ENCODE measurements around the gene MTX1. TPM values are rescaled to one million over a fixed set of nuclear protein-coding genes. Genes with fewer than 3 reads are reported as not detected.
"Not testable (repeated sequence)": the region's sequence is repeated elsewhere in the genome, so short reads cannot be mapped to it uniquely, and the experiment has no call there.

Gene MTX1
- total and polyA plus RNA-seq, 2 experiments from 2014 or later = 77.7 to 106 TPM

DNA sequence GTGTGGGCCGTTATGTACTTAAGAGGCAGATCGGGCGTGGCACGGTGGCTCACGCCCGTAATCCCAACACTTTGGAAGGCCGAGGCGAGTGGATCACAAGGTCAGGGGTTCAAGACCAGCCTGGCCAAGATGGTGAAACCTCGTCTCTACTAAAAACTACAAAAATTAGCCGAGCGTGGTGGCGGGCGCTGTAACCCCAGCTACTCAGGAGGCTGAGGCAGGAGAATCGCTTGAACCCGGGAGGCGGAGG is 14.6 kb upstream of the MTX1 start:
- Histone ChIP-seq H3F3A (replicated peaks; ENCODE audit: low read depth) (peaks cover 33% of the 10 kb centered on the region), H3K4me2 (peak overlapping the region; percentile 91), H3K36me3 (ENCODE audit: insufficient read depth) (peaks cover 22% of the 10 kb centered on the region), H4K20me1 (replicated peaks; ENCODE audit: insufficient read depth) (peaks cover 12% of the 10 kb centered on the region), H3K79me2 (replicated peaks; ENCODE audit: insufficient read depth) (peaks cover 29% of the 10 kb centered on the region), H3K4me3 (peak overlapping the region; percentile 99), H3K27ac (ENCODE audit: low read depth) (peak overlapping the region; percentile 96), H3K4me1 (ENCODE audit: insufficient read depth) (peaks cover 21% of the 10 kb centered on the region)
- not testable (repeated sequence) for ATAC-seq; H3K9me2 ChIP-seq (ENCODE audit: insufficient read depth); H2AFZ ChIP-seq; H3K9me3 Mint-ChIP-seq; DNase-seq (ENCODE audit: low spot score); H3K27me3 ChIP-seq (ENCODE audit: insufficient read depth)
- peaks cover 34% of the 10 kb centered on the region for H3K4me1 Mint-ChIP-seq
- H3K27me3 Mint-ChIP-seq (ENCODE audit: insufficient read depth, low read depth, poor library complexity) = peaks cover 42% of the 10 kb centered on the region
- H3K36me3 Mint-ChIP-seq (ENCODE audit: low read depth) = peaks cover 37% of the 10 kb centered on the region
- H3K27ac Mint-ChIP-seq = peak overlapping the region; percentile 99
- peak overlapping the region; percentile 97 for H3K4me3 Mint-ChIP-seq

DNA sequence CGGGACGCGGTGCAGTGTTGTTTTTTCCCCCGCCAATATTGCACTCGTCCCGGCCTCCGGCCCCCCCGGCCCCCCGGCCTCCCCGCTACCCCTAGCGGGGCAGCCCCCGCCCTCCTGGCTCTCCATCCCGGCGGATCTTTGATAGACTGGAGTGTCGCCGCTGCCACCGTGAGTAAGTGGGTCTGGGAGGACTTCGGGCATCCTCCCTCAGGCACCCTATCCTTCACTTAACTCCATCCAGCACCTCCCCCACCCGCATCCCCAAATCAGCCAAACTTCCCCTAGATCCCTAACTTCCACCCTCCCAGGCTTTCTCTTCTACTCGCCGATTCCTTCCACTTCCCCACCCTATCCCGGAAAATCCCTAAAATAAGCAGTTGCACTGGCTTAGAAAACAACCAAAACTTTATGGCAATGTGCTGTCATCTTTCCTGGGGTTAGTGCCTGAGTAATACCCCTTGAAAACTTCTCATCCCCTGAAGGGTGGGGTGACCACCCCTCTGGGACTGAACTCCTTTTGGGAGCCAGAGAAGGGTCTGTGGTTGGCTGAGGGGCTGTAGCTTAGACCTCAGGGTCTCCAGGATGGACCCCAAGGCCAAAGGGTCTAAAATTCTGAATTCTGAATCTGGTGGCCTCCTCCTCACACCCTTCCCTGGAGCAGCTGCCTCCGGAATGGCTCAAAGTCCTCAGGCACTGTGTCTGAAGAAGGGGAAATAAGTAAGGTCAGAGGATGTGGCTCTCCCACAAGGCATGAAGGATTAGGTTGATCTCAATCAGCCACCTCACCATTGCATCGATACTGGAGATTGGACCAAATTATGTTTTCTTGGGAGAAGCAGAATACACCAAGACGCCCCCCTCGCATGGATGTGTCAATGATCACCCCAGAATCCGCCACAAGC is 13.0 kb upstream of the MTX1 start:
- Histone ChIP-seq H3K4me1 (ENCODE audit: insufficient read depth) (peaks cover 21% of the 10 kb centered on the region), H3K9me2 (ENCODE audit: insufficient read depth) (no peaks in the 10 kb centered on the region), H3K79me2 (replicated peaks; ENCODE audit: insufficient read depth) (peaks cover 29% of the 10 kb centered on the region), H2AFZ (no peak overlapping the region), H3K4me3 (peak overlapping the region; percentile 99), H3K4me2 (peak overlapping the region; percentile 91), H3K27me3 (ENCODE audit: insufficient read depth) (no peaks in the 10 kb centered on the region), H3F3A (replicated peaks; ENCODE audit: low read depth) (peaks cover 45% of the 10 kb centered on the region), H3K27ac (ENCODE audit: low read depth) (peak overlapping the region; percentile 97), H4K20me1 (replicated peaks; ENCODE audit: insufficient read depth) (peaks cover 25% of the 10 kb centered on the region), H3K36me3 (ENCODE audit: insufficient read depth) (peaks cover 36% of the 10 kb centered on the region)
- H3K36me3 Mint-ChIP-seq (ENCODE audit: low read depth) = peaks cover 52% of the 10 kb centered on the region
- peak overlapping the region; percentile 98 for H3K27ac Mint-ChIP-seq
- peaks cover 34% of the 10 kb centered on the region for H3K4me1 Mint-ChIP-seq
- peaks cover 3% of the 10 kb centered on the region; the same call in 1 of the 3 replicates for H3K9me3 Mint-ChIP-seq
- H3K4me3 Mint-ChIP-seq = peak overlapping the region; percentile 97
- peak; percentile 55 for DNase-seq (ENCODE audit: low spot score)
- TF ChIP-seq STAT1 (IDR thresholded peaks at IDR 0.05; ENCODE audit: unreplicated experiment) (no peak), NANOG (IDR thresholded peaks at IDR 0.05; ENCODE audit: borderline replicate concordance) (no peak), REST (IDR thresholded peaks at IDR 0.05; ENCODE audit: unreplicated experiment) (no peak), EZH2phosphoT487 (IDR thresholded peaks at IDR 0.05; ENCODE audit: unreplicated experiment) (no peak), ETS1 (IDR thresholded peaks at IDR 0.05) (no peak), ZNF331 (CRISPR knock-in tag; IDR thresholded peaks at IDR 0.05; ENCODE audit: low read depth) (no peak), JUNB (IDR thresholded peaks at IDR 0.05; ENCODE audit: unreplicated experiment) (no peak), CREB1 (CRISPR knock-in tag; IDR thresholded peaks at IDR 0.05; ENCODE audit: low read depth) (no peak)
- TF ChIP-seq, protein P1, sequence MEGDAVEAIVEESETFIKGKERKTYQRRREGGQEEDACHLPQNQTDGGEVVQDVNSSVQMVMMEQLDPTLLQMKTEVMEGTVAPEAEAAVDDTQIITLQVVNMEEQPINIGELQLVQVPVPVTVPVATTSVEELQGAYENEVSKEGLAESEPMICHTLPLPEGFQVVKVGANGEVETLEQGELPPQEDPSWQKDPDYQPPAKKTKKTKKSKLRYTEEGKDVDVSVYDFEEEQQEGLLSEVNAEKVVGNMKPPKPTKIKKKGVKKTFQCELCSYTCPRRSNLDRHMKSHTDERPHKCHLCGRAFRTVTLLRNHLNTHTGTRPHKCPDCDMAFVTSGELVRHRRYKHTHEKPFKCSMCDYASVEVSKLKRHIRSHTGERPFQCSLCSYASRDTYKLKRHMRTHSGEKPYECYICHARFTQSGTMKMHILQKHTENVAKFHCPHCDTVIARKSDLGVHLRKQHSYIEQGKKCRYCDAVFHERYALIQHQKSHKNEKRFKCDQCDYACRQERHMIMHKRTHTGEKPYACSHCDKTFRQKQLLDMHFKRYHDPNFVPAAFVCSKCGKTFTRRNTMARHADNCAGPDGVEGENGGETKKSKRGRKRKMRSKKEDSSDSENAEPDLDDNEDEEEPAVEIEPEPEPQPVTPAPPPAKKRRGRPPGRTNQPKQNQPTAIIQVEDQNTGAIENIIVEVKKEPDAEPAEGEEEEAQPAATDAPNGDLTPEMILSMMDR (conservative IDR thresholded peaks at IDR 0.05; ENCODE audit: low read depth in 2 of 2) = no peak
- no peak for ATAC-seq
- peaks cover 55% of the 10 kb centered on the region for H3K27me3 Mint-ChIP-seq (ENCODE audit: insufficient read depth, low read depth, poor library complexity)
